Fibroblast of peridontal ligament (primary cell): ENCODE measurements around the gene RELCH.

Experiments used
- DNase-seq: peaks from one replicate; pipeline ENCODE4 v3.0.0-alpha.2; 2010; ENCODE audit errors: extremely low read depth

The RELCH gene

DNA sequence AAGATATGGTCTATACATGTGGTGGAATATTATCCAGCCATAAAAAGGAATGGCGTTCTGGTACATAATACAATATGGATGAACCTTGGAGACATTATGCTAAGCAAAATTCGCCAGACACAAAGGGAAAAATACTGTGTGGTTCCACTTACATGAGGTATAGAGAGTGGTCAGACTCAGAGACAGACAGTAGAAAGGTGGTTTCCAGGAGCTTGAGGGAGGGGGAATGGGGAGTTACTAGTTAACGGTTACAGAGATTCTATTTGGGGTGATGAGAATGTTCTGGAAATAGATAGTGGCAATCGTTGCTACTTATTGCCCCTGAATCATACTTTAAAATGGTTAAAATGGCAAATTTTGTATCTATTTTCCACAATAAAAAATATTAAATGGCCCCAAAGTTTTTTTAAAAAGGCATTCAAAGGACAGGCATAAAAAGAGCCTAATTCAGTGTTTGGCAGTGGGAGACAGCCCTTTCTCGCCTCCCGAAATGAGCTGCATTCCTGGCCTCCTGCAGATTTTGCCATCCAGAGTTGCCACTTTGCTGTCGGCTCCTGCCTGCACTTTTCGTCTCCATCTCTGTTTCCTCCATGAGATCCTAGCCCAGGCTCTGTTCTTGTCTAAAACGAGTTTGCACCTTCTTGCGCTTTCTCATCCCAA, 151.5 kb downstream of the RELCH start:
- no peak for DNase-seq

DNA sequence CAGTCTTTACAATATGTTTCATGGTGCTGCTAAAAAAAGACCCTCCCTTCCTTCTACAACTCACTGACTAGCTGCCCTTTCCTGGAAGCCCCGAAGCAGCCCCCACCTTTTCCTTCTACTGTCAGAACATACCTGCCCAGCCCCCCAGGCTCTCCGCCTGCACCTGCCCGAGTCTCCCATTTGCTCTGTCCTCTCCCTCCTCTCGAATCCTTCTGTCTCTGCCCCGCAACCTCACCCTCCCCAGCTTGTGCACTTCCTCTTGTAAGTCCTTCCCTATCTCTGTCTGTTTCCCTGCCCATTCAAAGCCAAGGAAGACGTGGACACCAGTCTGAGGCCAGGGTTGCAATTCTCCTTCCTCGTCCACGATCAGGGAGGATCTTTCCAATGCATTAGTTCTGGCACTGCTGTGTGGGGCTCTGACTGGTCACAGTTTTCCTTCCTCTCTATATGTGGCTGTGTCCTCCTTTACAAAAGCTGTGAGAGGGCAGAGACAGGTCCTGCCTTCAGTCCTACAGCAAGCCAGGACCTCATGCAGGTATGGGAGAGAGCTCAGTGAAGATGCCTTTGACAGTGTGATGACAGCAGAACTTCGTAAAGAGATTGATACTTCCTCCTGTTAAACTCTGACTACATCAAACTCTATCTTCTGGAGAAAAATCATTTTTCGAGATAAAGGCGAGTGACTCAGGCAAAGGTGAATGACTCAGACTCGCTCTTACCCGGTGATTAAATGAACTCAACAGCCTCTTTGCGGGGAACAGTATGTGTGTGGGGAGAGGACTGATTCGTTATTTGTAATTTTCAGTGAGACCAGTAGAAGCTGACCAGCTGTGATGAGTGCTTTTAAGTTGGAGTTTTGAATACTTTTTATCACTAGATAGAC, 152.3 kb downstream of the RELCH start:
- no peak for DNase-seq

DNA sequence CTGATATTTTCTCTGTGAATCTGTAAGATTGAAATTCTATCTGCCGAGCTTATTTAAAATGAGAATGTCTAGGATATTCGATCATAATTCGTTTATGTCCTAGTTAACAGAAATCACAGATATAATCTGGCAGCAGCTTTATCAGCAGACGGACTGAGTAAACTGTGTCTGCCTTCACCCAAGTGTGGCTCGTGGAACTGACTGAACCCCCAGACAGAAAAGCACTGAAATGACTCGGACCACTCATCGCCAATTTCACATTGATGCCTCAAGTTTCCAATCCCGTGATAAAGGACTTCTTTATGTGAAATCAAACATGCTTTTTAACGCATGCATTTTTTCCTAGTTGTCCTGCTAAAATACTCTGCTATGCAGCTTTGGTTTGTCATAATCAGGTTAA, 153.9 kb downstream of the RELCH start:
- DNase-seq: no peak

DNA sequence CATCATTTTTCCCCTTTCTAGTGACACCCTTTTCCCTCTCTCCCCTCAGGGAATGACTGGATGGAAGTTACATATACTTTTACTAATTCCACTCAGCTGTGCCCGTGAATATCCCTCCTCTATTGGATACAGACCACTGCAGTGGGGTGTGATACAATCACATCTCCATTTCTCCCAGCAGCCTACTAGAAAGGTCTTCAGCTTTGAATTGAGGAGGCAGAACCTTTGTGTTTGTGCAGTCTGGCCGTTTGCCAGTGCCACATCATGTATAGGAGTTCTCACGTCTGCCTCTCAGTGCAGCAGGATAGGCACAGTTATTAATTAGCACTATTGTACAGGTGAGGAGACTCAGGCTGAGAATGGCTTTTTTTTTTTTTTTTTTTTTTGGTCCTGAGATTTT, 154.4 kb downstream of the RELCH start:
- DNase-seq: no peak

DNA sequence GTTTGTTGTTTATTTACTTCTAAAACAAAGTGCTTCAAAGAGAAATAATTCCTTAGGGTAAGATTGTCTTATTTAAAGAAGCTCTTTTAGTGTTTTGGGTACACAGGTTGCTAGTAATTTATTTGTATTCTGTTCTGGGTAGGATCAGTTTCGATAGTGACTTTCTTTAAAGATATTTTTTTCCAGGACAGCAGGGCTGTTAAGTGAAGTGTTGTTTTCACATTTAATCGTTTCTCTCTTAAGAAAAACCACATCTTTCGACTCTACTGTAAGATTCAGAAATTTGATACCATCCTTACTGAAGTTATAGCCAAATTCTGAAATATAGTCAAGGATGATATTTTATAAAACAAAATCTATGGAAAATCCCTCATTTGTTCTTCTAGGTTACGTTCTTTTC, 155.8 kb downstream of the RELCH start:
- no peak for DNase-seq

DNA sequence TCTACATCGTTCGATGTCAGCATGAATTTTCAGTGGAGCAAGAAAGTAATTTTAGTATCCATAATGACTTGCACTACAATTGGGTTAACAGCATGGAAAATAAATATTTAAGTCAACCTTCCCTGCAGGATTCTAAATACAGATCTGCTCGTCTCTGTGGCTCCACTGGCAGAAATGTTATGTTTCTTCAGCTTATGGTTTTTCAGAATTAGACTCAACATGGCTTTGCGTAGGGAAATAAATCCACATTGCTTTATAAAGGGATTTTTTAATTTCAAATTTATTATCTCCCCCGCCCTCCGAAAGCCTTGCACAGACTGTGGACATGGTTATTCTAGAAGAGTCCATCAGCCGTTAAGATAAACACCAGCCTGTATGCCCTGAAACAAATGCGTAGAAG, 156.3 kb downstream of the RELCH start:
- DNase-seq: no peak

DNA sequence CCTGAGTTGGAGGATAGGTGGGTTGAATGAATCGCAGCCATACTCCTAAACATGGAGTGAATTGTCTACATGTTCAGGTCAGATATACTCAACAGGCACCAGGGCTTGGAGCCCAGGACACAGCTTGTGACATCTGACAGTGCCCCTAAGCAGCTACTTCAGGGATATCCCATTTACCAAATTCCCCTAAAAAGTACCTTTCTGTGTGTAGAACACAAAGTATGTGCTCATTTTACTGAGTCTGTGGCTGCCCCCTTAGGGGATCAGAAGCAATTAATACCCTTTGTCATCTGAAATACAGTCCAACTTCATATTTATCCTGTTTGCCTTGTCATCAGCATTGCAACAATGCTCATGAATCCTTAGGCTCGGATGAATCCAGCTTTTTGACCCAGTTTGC, 158.9 kb downstream of the RELCH start:
- no peak for DNase-seq

DNA sequence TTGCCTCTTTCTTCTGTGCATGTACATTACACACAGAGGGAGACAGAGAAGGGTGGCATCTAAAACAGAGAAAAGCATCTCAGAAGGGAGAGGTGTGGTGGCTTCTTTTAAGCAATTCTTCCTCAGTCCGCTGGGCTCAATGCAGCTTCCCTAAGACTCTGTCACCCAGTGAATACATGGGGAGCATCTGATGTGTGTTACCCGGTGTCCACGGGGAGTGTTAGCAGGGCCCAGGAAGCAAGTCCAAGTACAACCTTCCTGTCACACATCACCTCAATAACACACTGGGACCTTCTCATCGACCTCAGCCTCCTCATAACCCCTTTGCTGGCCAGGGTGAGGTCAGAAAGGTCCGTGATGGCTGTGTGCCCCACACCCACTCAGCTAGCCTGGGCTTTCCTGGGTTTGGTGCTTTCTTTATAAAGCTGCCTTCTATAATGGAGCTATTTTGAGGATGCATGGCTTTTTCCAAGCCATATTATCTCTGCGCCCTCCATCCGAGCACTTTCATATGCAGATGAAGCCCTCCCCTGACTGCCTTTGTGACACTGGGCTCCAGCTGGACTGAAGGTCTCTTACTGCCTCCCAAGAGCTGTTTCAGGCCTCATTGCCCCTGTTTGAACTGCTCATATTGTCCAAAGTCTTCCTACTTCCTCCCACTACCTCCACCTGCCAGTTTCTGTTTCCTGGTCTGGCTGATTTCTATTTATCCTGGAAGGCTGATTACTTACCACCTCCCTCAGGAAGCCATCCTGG, 159.5 kb downstream of the RELCH start:
- no peak for DNase-seq

DNA sequence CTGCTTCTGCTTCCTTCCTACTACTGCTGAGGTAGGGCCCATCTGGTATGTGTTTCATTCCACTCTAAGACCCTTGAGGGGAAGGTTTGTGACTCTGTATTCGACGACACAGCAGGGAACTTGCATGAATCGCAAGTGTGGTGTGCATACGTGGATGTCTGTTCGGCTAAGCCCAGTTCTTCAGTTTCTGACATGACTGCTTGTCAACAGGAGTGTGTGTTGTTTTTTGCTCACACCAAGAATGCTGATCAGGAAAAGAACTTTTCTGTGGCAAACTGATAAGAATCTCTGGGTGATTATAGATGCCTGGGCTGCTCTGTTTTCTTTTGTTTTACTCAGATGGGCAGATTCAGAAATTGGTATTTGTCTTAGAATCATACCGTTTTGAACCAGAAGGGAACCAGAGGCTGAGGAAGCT, 160.0 kb downstream of the RELCH start:
- no peak for DNase-seq

DNA sequence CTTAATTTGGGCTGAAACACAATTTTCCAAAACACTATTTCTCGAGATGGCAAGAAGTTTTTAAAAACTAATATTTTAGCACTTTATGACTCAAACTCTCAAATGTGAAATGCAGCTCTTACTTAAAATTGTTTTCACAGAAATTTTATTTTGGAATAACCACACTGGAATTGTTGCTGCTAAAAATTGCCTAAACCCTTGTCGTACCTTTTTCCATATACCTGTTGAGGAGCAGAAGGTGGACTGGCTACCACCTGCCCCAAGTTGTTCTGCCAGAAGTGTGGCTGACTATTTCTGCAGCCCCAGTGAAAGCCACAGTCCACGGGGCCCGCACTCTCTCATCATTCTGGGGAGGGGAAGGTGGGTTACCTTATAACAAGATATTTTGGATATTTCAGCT, 161.4 kb downstream of the RELCH start:
- DNase-seq: no peak

DNA sequence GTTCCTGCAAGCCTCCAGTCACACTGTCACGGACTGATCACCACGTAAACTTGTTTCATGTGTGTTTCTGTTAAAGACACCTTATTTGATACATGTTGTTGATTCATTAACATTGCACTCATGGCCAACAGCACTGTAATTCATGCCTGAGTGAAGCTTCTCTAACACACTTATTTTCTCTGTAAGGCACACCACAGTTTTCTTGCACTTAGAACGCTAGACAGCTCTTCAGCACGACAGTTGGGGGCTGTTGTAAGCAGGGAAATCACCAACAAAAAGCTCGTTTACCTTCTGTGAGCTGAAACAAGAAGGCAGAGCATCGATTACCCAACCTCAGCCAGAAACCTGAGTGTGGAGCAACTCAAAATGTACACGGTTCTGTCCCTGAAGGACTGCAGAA, 166.1 kb downstream of the RELCH start:
- DNase-seq: no peak

DNA sequence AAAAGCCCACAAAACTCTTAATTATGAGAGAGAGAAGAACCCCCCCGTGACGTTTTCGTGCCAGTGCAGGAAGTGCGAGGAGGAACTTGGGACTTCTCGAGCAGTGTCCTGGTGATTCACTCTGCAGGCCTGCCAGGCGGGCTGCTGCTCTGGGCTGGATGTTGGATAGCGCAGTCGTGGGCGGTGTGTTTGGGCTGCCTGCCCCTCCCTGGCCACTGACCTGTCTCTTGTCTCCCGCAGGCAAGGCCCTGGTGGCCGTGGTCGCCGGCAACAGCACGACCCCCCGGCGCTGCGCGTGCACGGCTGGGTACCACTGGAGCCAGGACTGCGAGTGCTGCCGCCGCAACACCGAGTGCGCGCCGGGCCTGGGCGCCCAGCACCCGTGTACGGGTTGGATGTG, 167.1 kb downstream of the RELCH start:
- no peak for DNase-seq

DNA sequence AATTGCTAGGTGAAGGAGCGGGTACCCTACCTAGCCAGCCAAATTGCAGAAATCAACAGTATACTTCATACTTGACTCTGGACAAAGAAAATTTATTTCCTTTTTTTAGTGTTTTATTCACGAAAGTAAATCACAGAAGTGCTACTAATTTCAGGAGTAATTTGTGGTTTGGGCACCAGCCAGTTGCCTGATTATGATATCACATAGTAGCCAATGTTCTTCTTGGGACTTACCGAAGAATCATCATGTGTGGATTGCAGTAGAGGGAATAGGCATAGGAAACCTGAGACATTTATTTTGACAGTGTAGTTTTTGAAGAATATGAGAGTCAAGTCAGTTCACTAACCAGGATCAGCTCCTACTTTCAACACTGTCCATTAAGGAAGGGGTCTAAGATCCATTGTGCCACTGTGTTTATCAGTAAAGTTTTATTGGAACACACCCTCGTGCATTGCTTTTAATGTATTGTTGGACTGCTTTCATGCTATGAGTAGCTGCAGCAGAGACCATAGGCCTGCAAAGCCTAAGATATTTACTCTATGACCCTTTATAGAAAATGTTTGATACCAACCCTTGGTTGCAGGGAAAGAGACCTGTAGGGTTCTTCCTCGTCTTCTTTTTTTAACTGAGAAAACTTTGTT, 170.1 kb downstream of the RELCH start:
- DNase-seq: no peak
